ENCODE results near the gene MUTYH.

DNA sequence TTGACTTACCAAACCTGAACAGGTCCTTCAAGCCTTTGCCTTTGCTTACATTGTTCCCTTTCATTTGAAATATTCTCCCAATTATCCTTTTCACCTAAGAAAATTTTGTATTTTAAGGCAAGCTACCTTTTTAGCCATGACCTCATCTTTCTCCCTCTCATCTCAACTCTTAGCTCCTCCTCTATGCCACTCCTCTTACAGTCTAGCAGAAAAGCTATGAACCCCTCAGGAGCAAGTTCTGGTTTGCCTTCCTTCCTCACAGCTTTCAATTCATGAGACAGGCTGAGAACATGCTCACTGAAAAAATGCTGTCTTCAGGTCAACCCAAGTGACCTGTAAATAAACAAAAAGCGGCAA lies 8.3 kb upstream of the MUTYH start:
- no peak for TF ChIP-seq POLR2A (IDR thresholded peaks at IDR 0.05)
- TF ChIP-seq, protein P1, sequence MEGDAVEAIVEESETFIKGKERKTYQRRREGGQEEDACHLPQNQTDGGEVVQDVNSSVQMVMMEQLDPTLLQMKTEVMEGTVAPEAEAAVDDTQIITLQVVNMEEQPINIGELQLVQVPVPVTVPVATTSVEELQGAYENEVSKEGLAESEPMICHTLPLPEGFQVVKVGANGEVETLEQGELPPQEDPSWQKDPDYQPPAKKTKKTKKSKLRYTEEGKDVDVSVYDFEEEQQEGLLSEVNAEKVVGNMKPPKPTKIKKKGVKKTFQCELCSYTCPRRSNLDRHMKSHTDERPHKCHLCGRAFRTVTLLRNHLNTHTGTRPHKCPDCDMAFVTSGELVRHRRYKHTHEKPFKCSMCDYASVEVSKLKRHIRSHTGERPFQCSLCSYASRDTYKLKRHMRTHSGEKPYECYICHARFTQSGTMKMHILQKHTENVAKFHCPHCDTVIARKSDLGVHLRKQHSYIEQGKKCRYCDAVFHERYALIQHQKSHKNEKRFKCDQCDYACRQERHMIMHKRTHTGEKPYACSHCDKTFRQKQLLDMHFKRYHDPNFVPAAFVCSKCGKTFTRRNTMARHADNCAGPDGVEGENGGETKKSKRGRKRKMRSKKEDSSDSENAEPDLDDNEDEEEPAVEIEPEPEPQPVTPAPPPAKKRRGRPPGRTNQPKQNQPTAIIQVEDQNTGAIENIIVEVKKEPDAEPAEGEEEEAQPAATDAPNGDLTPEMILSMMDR (IDR thresholded peaks at IDR 0.05): no peak
